GM12875 (cell line): Measurements from ENCODE around the gene RIPK4.

Experiments used
- H3K4me3 ChIP-seq: one replicate; pipeline ENCODE4 v1.5.1; 2011; ENCODE audit warnings: low read depth, low read length, control low read depth
- CTCF ChIP-seq: IDR thresholded peaks from 2 replicates; pipeline ENCODE4 v1.5.1; 2011; ENCODE audit warnings: low read depth, mild to moderate bottlenecking, control low read depth, inconsistent platforms, low read length, moderate library complexity, borderline replicate concordance; ENCODE audit not compliant: insufficient read depth

RIPK4 gene

GRCh38 chr21:41706678-41707077 is 60.2 kb downstream of the RIPK4 start:
- no peak for TF ChIP-seq CTCF

GRCh38 chr21:41706263-41706639 is 60.6 kb downstream of the RIPK4 start:
- TF ChIP-seq CTCF = no peak
- no peak overlapping the region for H3K4me3 ChIP-seq

More at GRCh38 chr21:41706678-41707077, 60.2 kb downstream of the RIPK4 start:
- no peak overlapping the region for H3K4me3 ChIP-seq

GRCh38 chr21:41705546-41706262 is 61.1 kb downstream of the RIPK4 start:
- no peak overlapping the region for H3K4me3 ChIP-seq
- TF ChIP-seq CTCF = no peak

GRCh38 chr21:41703857-41704501 is 62.9 kb downstream of the RIPK4 start:
- TF ChIP-seq CTCF = no peak
- no peak overlapping the region for H3K4me3 ChIP-seq

GRCh38 chr21:41701749-41702148 is 65.1 kb downstream of the RIPK4 start:
- H3K4me3 ChIP-seq = no peak overlapping the region
- no peak for TF ChIP-seq CTCF

GRCh38 chr21:41699311-41699710 is 67.5 kb downstream of the RIPK4 start:
- TF ChIP-seq CTCF = no peak
- no peak overlapping the region for H3K4me3 ChIP-seq

- no peak overlapping the region for H3K4me3 ChIP-seq
- TF ChIP-seq CTCF = no peak
Observed at GRCh38 chr21:41698071-41698470, 68.8 kb downstream of the RIPK4 start.
